ENCODE measurements around the gene DHX58. TPM values are rescaled to one million over a fixed set of nuclear protein-coding genes. Genes with fewer than 3 reads are reported as not detected.

Gene DHX58
- total and polyA plus RNA-seq, 9 donors = 8.6 to 24.6 (median 19.3) TPM

- no peaks in the 10 kb centered on the region for H3K27me3 ChIP-seq
- H3K4me3 ChIP-seq = peak overlapping the region; percentile 68
- H3K27ac ChIP-seq = no peak overlapping the region
- 24 to 34% (median 27%) methylated on average over 7 of the region's 7 CpGs for WGBS, 3 donors
- peaks cover 5% of the 10 kb centered on the region for H3K4me1 ChIP-seq (ENCODE audit: insufficient read depth)
- H3K36me3 ChIP-seq = no peaks in the 10 kb centered on the region
- TF ChIP-seq POLR2A (IDR thresholded peaks at IDR 0.05) (no peak), EP300 (IDR thresholded peaks at IDR 0.05) (no peak), CTCF (IDR thresholded peaks at IDR 0.05) (no peak)
- intact Hi-C loops (cut with DNase I) = no loop called here
- DNase-seq = no peak
- H3K9me3 ChIP-seq = no peaks in the 10 kb centered on the region
Measured at GRCh38 chr17:42120161-42120769, 7.8 kb upstream of the DHX58 start.

GRCh38 chr17:42119301-42119700 is 6.8 kb upstream of the DHX58 start:
- Histone ChIP-seq H3K27ac (no peak overlapping the region), H3K4me1 (ENCODE audit: insufficient read depth) (peaks cover 5% of the 10 kb centered on the region), H3K36me3 (no peaks in the 10 kb centered on the region), H3K9me3 (no peaks in the 10 kb centered on the region), H3K4me3 (no peak overlapping the region), H3K27me3 (no peaks in the 10 kb centered on the region)
- no peak for TF ChIP-seq CTCF (IDR thresholded peaks at IDR 0.05)
- TF ChIP-seq POLR2A (IDR thresholded peaks at IDR 0.05) = no peak
- TF ChIP-seq EP300 (IDR thresholded peaks at IDR 0.05) = no peak
- intact Hi-C loops (cut with DNase I) = loop anchor here (5.0 to 10.0 kb wide), 6 partner anchors 52 to 157 kb away; partner anchors contain the start of genes CNP (in 1 of the 4) and NKIRAS2 (in 1 of the 4)
- no peak for DNase-seq
- WGBS, 3 donors = 86 to 88% (median 88%) methylated on average over 18 of the region's 18 CpGs

GRCh38 chr17:42118545-42118944 is 6.0 kb upstream of the DHX58 start:
- Histone ChIP-seq H3K36me3 (no peaks in the 10 kb centered on the region), H3K4me1 (ENCODE audit: insufficient read depth) (peaks cover 5% of the 10 kb centered on the region), H3K27ac (no peak overlapping the region), H3K9me3 (no peaks in the 10 kb centered on the region), H3K4me3 (no peak overlapping the region), H3K27me3 (no peaks in the 10 kb centered on the region)
- WGBS, 3 donors = 84 to 90% (median 85%) methylated on average over 2 of the region's 2 CpGs
- TF ChIP-seq POLR2A (IDR thresholded peaks at IDR 0.05) (no peak), EP300 (IDR thresholded peaks at IDR 0.05) (no peak), CTCF (IDR thresholded peaks at IDR 0.05) (no peak)
- DNase-seq = no peak
- intact Hi-C loops (cut with DNase I) = loop anchor here (5.0 to 10.0 kb wide), 6 partner anchors 51 to 156 kb away; partner anchors contain the start of genes CNP (in 1 of the 4) and NKIRAS2 (in 1 of the 4)

- Histone ChIP-seq H3K4me1 (ENCODE audit: insufficient read depth) (peaks cover 5% of the 10 kb centered on the region), H3K27ac (no peak overlapping the region), H3K36me3 (no peaks in the 10 kb centered on the region), H3K4me3 (no peak overlapping the region), H3K9me3 (no peaks in the 10 kb centered on the region), H3K27me3 (no peaks in the 10 kb centered on the region)
- DNase-seq = no peak
- TF ChIP-seq EP300 (IDR thresholded peaks at IDR 0.05) (no peak), POLR2A (IDR thresholded peaks at IDR 0.05) (no peak), CTCF (IDR thresholded peaks at IDR 0.05) (no peak)
- intact Hi-C loops (cut with DNase I) = loop anchor here (5.0 to 10.0 kb wide), 6 partner anchors 51 to 156 kb away; partner anchors contain the start of genes CNP (in 1 of the 4) and NKIRAS2 (in 1 of the 4)
- 85 to 93% (median 87%) methylated on average over 4 of the region's 4 CpGs for WGBS, 3 donors
Measured at GRCh38 chr17:42118126-42118510, 5.6 kb upstream of the DHX58 start.
